Activated effector memory CD4-positive, alpha-beta T cell treated with Interleukin-2 at 50 U/mL for 16 hours (primary cell): ENCODE data around the gene SLC22A23.
A peak's percentile ranks its signal among the peaks of the same experiment; 100 is the strongest.

ENCODE experiments used
- DNase-seq: peaks from one replicate; pipeline ENCODE4 v3.0.0-alpha.2; 2020

Gene SLC22A23

GRCh38 chr6:3366596-3367413 is 90.0 kb downstream of the SLC22A23 start:
- no peak for DNase-seq

- DNase-seq = no peak
Observed at GRCh38 chr6:3364391-3364790, 92.5 kb downstream of the SLC22A23 start.

- DNase-seq = no peak
Observed at GRCh38 chr6:3363296-3364025, 93.4 kb downstream of the SLC22A23 start.

- no peak for DNase-seq
Observed at GRCh38 chr6:3361312-3362037, 95.4 kb downstream of the SLC22A23 start.

GRCh38 chr6:3360727-3361045 is 96.2 kb downstream of the SLC22A23 start:
- DNase-seq = no peak

GRCh38 chr6:3359973-3360726 is 96.7 kb downstream of the SLC22A23 start:
- DNase-seq = no peak

- DNase-seq = no peak
Observed at GRCh38 chr6:3359101-3359752, 97.6 kb downstream of the SLC22A23 start.

- DNase-seq = no peak
Observed at GRCh38 chr6:3358413-3359100, 98.3 kb downstream of the SLC22A23 start.

- DNase-seq = no peak
Observed at GRCh38 chr6:3357678-3358077, 99.2 kb downstream of the SLC22A23 start.

- no peak for DNase-seq
Observed at GRCh38 chr6:3356824-3357420, 99.9 kb downstream of the SLC22A23 start.

- peak; percentile 48 for DNase-seq
Observed at GRCh38 chr6:3356056-3356823, 100.6 kb downstream of the SLC22A23 start.

- no peak for DNase-seq
Observed at GRCh38 chr6:3355358-3356055, 101.3 kb downstream of the SLC22A23 start.

GRCh38 chr6:3355011-3355357 is 101.9 kb downstream of the SLC22A23 start:
- DNase-seq = no peak

GRCh38 chr6:3353939-3354338 is 102.9 kb downstream of the SLC22A23 start:
- no peak for DNase-seq

- no peak for DNase-seq
Observed at GRCh38 chr6:3353213-3353903, 103.5 kb downstream of the SLC22A23 start.

GRCh38 chr6:3352678-3353077 is 104.2 kb downstream of the SLC22A23 start:
- no peak for DNase-seq

- no peak for DNase-seq
Observed at GRCh38 chr6:3351829-3352524, 104.9 kb downstream of the SLC22A23 start.

- DNase-seq = no peak
Observed at GRCh38 chr6:3351105-3351676, 105.7 kb downstream of the SLC22A23 start.
